NCI-H82 treated with DMSO at 0.1 percent for 48 hours (cell line): ENCODE measurements around the gene FOXRED1.
"Not testable (repeated sequence)": the region's sequence is repeated elsewhere in the genome, so short reads cannot be mapped to it uniquely, and the experiment has no call there.

Source experiments
- DNase-seq: peaks from one replicate; lab custom pipeline; 2025; ENCODE audit not compliant: unreplicated experiment; lab: John Stamatoyannopoulos, UW

The FOXRED1 gene

GRCh38 chr11:126268708-126269579 is at the start of gene FOXRED1, which contains the start of gene SRPRA:
FOXRED1 (plus strand) TSS chr11:126269154; CDS start chr11:126269207, 53 bp downstream.
SRPRA (minus strand) TSS chr11:126268895; CDS start chr11:126268804, 91 bp downstream.
- peak; percentile 88 for DNase-seq

GRCh38 chr11:126219547-126219946 is 49.4 kb upstream of the FOXRED1 start:
- DNase-seq: no peak

- no peak for DNase-seq
Measured at GRCh38 chr11:126224647-126225294, 44.2 kb upstream of the FOXRED1 start.

- no peak for DNase-seq
Measured at GRCh38 chr11:126225295-126225665, 43.7 kb upstream of the FOXRED1 start.

GRCh38 chr11:126226334-126227084 is 42.4 kb upstream of the FOXRED1 start:
- no peak for DNase-seq

- DNase-seq: no peak
Measured at GRCh38 chr11:126229858-126230540, 39.0 kb upstream of the FOXRED1 start.

GRCh38 chr11:126231725-126232459 is 37.1 kb upstream of the FOXRED1 start:
- peak; percentile 33 for DNase-seq

GRCh38 chr11:126232683-126233082 is 36.3 kb upstream of the FOXRED1 start:
- DNase-seq: no peak

- DNase-seq: no peak
Measured at GRCh38 chr11:126233391-126233790, 35.6 kb upstream of the FOXRED1 start.

- no peak for DNase-seq
Measured at GRCh38 chr11:126246636-126247035, 22.3 kb upstream of the FOXRED1 start.

- DNase-seq: no peak
Measured at GRCh38 chr11:126253265-126253664, 15.7 kb upstream of the FOXRED1 start.

- DNase-seq: no peak
Measured at GRCh38 chr11:126254819-126255218, 14.1 kb upstream of the FOXRED1 start.

- DNase-seq: not testable (repeated sequence)
Measured at GRCh38 chr11:126255507-126255906, 13.4 kb upstream of the FOXRED1 start.

- no peak for DNase-seq
Measured at GRCh38 chr11:126256216-126256615, 12.7 kb upstream of the FOXRED1 start.

- DNase-seq: no peak
Measured at GRCh38 chr11:126257144-126257543, 11.8 kb upstream of the FOXRED1 start.

GRCh38 chr11:126257764-126258163 is 11.2 kb upstream of the FOXRED1 start:
- no peak for DNase-seq

- DNase-seq: no peak
Measured at GRCh38 chr11:126262216-126262615, 6.7 kb upstream of the FOXRED1 start.

GRCh38 chr11:126263489-126263888 is 5.5 kb upstream of the FOXRED1 start:
- DNase-seq: no peak

GRCh38 chr11:126265811-126266210 is 3.1 kb upstream of the FOXRED1 start:
- DNase-seq: no peak

- no peak for DNase-seq
Measured at GRCh38 chr11:126267650-126268049, 1.3 kb upstream of the FOXRED1 start.
